GM23338 (cell line): ENCODE data around the gene TMEM11. TPM values are rescaled to one million over a fixed set of nuclear protein-coding genes. Genes with fewer than 3 reads are reported as not detected.

Experiments
- ATAC-seq: fragments of 200-7000 bp; cut with Tn5 transposase; 3 replicates; pipeline ENCODE4 v1.9.1; 2020
- DNase-seq: peaks from one replicate; pipeline ENCODE4 v3.0.0-alpha.2; 2015; ENCODE audit warnings: low spot score
- H2AFZ ChIP-seq: fragments of 200-600 bp; sonication (generic); 2 replicates; pipeline ENCODE4 v1.8.0; 2016; ENCODE audit warnings: antibody characterized with exemption, mild to moderate bottlenecking, moderate library complexity
- H3F3A ChIP-seq: fragments of 200-600 bp; sonication (generic); replicated peaks from 2 replicates; pipeline ENCODE4 v1.8.0; 2017; ENCODE audit warnings: antibody characterized with exemption, mixed run types, low read depth
- H3K27ac ChIP-seq: fragments of 200-600 bp; sonication (generic); 2 replicates; pipeline ENCODE4 v1.6.1; 2016; ENCODE audit warnings: low read depth
- H3K27me3 ChIP-seq: fragments of 200-600 bp; sonication (generic); 2 replicates; pipeline ENCODE4 v1.8.0; 2016; ENCODE audit warnings: mild to moderate bottlenecking, mixed run types, moderate library complexity; ENCODE audit not compliant: insufficient read depth
- H3K36me3 ChIP-seq: fragments of 200-600 bp; sonication (generic); 2 replicates; pipeline ENCODE4 v1.8.0; 2016; ENCODE audit warnings: mild to moderate bottlenecking; ENCODE audit not compliant: insufficient read depth
- H3K4me1 ChIP-seq: fragments of 200-600 bp; sonication (generic); 2 replicates; pipeline ENCODE4 v1.8.0; 2016; ENCODE audit warnings: mild to moderate bottlenecking, moderate library complexity; ENCODE audit not compliant: insufficient read depth
- H3K4me2 ChIP-seq: fragments of 200-600 bp; sonication (generic); 2 replicates; pipeline ENCODE4 v1.7.1; 2017; ENCODE audit warnings: mixed run types
- H3K4me3 ChIP-seq: fragments of 200-600 bp; sonication (generic); 2 replicates; pipeline ENCODE4 v1.6.1; 2016; ENCODE audit warnings: mixed run types
- H3K79me2 ChIP-seq: fragments of 200-600 bp; sonication (generic); replicated peaks from 2 replicates; pipeline ENCODE4 v1.8.0; 2017; ENCODE audit warnings: mild to moderate bottlenecking; ENCODE audit not compliant: insufficient read depth
- H3K9me2 ChIP-seq: fragments of 200-600 bp; sonication (generic); 2 replicates; pipeline ENCODE4 v1.8.0; 2017; ENCODE audit not compliant: insufficient read depth
- H4K20me1 ChIP-seq: fragments of 200-600 bp; sonication (generic); replicated peaks from 2 replicates; pipeline ENCODE4 v1.8.0; 2017; ENCODE audit warnings: mild to moderate bottlenecking; ENCODE audit not compliant: insufficient read depth
- H3K27ac Mint-ChIP-seq: 2 replicates; pipeline ENCODE4 v1.8.0; 2020; ENCODE audit warnings: inconsistent platforms, mild to moderate bottlenecking, moderate library complexity, mixed read lengths
- H3K27me3 Mint-ChIP-seq: 3 replicates; pipeline ENCODE4 v1.8.0; 2022; ENCODE audit warnings: low read depth, mild to moderate bottlenecking, moderate library complexity, mixed read lengths, inconsistent platforms; ENCODE audit not compliant: insufficient read depth, poor library complexity
- H3K36me3 Mint-ChIP-seq: 3 replicates; pipeline ENCODE4 v1.8.0; 2021; ENCODE audit warnings: low read depth, mild to moderate bottlenecking, inconsistent platforms, moderate library complexity, mixed read lengths
- H3K4me1 Mint-ChIP-seq: 3 replicates; pipeline ENCODE4 v1.8.0; 2020; ENCODE audit warnings: mild to moderate bottlenecking, inconsistent platforms, mixed read lengths
- H3K4me3 Mint-ChIP-seq: 3 replicates; pipeline ENCODE4 v1.8.0; 2021; ENCODE audit warnings: moderate library complexity, mild to moderate bottlenecking, inconsistent platforms, mixed read lengths
- H3K9me3 Mint-ChIP-seq: 3 replicates; pipeline ENCODE4 v1.8.0; 2020; ENCODE audit warnings: moderate library complexity, mild to moderate bottlenecking, inconsistent platforms, mixed read lengths
- EZH2 ChIP-seq: fragments of 200-600 bp; sonication (generic); IDR thresholded peaks from one replicate; pipeline ENCODE4 v1.8.0; 2017; ENCODE audit warnings: antibody characterized with exemption, mild to moderate bottlenecking, low read depth; ENCODE audit not compliant: unreplicated experiment
- JUNB ChIP-seq: IDR thresholded peaks from one replicate; pipeline ENCODE4 v1.6.1; 2016; ENCODE audit warnings: antibody characterized with exemption; ENCODE audit not compliant: unreplicated experiment
- POLR2AphosphoS5 ChIP-seq: IDR thresholded peaks from 2 replicates; pipeline ENCODE4 v1.6.1; 2016; ENCODE audit warnings: antibody characterized with exemption, low read depth
- STAT1 ChIP-seq: IDR thresholded peaks from one replicate; pipeline ENCODE4 v1.6.1; 2016; ENCODE audit warnings: antibody characterized with exemption; ENCODE audit not compliant: unreplicated experiment
- ZNF114 ChIP-seq: fragments of 250-450 bp; sonication (Bioruptor Pico); IDR thresholded peaks from 2 replicates; pipeline ENCODE4 v1.5.0; 2020; ENCODE audit warnings: mild to moderate bottlenecking, moderate library complexity
- ZNF331 ChIP-seq: fragments of 250-450 bp; sonication (Bioruptor Pico); IDR thresholded peaks from 2 replicates; pipeline ENCODE4 v1.5.0; 2020; ENCODE audit warnings: low read depth, mild to moderate bottlenecking, moderate library complexity
- polyA plus RNA-seq: library from polyadenylated mRNA; unstranded; fragments of >200 nt; fragmentation: Nextera tagmentation; extraction: Ambion mirVana; gene quantifications from 2 replicates; pipeline ENCODE4 v1.2.1, GENCODE V29; 2016
- total RNA-seq: library from RNA; depleted of rRNA; stranded (reverse); fragments of >200 nt; shearing (Covaris generic); gene quantifications from 2 replicates; pipeline ENCODE4 v1.2.3, GENCODE V29; 2014
- TF ChIP-seq, protein P1 (sequence below): IDR thresholded peaks from 2 replicates; pipeline ENCODE4 v1.6.1; 2016; ENCODE audit warnings: antibody characterized with exemption
- TF ChIP-seq, protein P2 (sequence below): fragments of 250-450 bp; sonication (Bioruptor Pico); IDR thresholded peaks from 2 replicates; pipeline ENCODE4 v1.5.0; 2020; ENCODE audit warnings: mild to moderate bottlenecking, moderate library complexity
- TF ChIP-seq, protein P3 (sequence below): IDR thresholded peaks from one replicate; pipeline ENCODE4 v1.6.1; 2018; ENCODE audit warnings: antibody characterized with exemption; ENCODE audit not compliant: unreplicated experiment

Gene TMEM11
- total and polyA plus RNA-seq, 2 experiments from 2014 or later = 38.5 to 90.2 TPM

DNA sequence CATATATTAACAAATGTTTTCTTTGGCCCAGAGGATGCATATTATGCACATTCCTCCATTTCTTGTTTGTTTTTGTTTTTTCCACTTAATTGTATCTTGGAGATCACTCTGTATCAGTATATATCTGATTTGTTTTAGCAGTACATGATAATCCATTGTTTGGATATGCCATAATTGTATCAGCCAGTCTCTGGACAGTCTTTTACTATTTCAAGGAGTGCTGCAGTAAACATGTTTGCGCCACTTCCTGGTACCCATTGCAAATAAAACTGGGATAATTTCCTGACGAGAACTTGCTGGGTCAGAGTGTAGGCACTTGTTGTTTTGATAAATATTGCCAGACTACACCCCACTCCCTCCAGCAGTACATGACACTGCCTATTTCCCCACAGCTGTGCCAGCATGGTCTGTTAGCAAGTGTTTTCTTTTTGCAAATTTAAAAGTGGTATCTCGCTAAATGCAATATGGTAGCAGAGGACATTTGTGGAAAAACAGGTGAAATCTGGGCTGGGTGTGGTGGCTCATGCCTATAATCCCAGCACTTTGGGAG is 4.9 kb upstream of the TMEM11 start:
- peaks cover 19% of the 10 kb centered on the region for H3K4me1 Mint-ChIP-seq
- H3F3A ChIP-seq = peaks cover 6% of the 10 kb centered on the region
- H3K36me3 ChIP-seq = no peaks in the 10 kb centered on the region
- H3K9me2 ChIP-seq = no peaks in the 10 kb centered on the region
- H4K20me1 ChIP-seq = peaks cover 10% of the 10 kb centered on the region
- no peaks in the 10 kb centered on the region for H3K27me3 ChIP-seq
- no peaks in the 10 kb centered on the region; the same call in 2 of the 3 replicates for H3K9me3 Mint-ChIP-seq
- H3K4me3 ChIP-seq = no peak overlapping the region
- H3K4me1 ChIP-seq = peaks cover 5% of the 10 kb centered on the region
- ATAC-seq (no peak), DNase-seq (no peak)
- TF ChIP-seq POLR2AphosphoS5 (no peak), EZH2 (no peak), STAT1 (no peak), ZNF114 (CRISPR knock-in tag) (no peak), JUNB (no peak), ZNF331 (CRISPR knock-in tag) (no peak)
- TF ChIP-seq, protein P1, sequence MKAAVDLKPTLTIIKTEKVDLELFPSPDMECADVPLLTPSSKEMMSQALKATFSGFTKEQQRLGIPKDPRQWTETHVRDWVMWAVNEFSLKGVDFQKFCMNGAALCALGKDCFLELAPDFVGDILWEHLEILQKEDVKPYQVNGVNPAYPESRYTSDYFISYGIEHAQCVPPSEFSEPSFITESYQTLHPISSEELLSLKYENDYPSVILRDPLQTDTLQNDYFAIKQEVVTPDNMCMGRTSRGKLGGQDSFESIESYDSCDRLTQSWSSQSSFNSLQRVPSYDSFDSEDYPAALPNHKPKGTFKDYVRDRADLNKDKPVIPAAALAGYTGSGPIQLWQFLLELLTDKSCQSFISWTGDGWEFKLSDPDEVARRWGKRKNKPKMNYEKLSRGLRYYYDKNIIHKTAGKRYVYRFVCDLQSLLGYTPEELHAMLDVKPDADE = no peak
- TF ChIP-seq, protein P2, sequence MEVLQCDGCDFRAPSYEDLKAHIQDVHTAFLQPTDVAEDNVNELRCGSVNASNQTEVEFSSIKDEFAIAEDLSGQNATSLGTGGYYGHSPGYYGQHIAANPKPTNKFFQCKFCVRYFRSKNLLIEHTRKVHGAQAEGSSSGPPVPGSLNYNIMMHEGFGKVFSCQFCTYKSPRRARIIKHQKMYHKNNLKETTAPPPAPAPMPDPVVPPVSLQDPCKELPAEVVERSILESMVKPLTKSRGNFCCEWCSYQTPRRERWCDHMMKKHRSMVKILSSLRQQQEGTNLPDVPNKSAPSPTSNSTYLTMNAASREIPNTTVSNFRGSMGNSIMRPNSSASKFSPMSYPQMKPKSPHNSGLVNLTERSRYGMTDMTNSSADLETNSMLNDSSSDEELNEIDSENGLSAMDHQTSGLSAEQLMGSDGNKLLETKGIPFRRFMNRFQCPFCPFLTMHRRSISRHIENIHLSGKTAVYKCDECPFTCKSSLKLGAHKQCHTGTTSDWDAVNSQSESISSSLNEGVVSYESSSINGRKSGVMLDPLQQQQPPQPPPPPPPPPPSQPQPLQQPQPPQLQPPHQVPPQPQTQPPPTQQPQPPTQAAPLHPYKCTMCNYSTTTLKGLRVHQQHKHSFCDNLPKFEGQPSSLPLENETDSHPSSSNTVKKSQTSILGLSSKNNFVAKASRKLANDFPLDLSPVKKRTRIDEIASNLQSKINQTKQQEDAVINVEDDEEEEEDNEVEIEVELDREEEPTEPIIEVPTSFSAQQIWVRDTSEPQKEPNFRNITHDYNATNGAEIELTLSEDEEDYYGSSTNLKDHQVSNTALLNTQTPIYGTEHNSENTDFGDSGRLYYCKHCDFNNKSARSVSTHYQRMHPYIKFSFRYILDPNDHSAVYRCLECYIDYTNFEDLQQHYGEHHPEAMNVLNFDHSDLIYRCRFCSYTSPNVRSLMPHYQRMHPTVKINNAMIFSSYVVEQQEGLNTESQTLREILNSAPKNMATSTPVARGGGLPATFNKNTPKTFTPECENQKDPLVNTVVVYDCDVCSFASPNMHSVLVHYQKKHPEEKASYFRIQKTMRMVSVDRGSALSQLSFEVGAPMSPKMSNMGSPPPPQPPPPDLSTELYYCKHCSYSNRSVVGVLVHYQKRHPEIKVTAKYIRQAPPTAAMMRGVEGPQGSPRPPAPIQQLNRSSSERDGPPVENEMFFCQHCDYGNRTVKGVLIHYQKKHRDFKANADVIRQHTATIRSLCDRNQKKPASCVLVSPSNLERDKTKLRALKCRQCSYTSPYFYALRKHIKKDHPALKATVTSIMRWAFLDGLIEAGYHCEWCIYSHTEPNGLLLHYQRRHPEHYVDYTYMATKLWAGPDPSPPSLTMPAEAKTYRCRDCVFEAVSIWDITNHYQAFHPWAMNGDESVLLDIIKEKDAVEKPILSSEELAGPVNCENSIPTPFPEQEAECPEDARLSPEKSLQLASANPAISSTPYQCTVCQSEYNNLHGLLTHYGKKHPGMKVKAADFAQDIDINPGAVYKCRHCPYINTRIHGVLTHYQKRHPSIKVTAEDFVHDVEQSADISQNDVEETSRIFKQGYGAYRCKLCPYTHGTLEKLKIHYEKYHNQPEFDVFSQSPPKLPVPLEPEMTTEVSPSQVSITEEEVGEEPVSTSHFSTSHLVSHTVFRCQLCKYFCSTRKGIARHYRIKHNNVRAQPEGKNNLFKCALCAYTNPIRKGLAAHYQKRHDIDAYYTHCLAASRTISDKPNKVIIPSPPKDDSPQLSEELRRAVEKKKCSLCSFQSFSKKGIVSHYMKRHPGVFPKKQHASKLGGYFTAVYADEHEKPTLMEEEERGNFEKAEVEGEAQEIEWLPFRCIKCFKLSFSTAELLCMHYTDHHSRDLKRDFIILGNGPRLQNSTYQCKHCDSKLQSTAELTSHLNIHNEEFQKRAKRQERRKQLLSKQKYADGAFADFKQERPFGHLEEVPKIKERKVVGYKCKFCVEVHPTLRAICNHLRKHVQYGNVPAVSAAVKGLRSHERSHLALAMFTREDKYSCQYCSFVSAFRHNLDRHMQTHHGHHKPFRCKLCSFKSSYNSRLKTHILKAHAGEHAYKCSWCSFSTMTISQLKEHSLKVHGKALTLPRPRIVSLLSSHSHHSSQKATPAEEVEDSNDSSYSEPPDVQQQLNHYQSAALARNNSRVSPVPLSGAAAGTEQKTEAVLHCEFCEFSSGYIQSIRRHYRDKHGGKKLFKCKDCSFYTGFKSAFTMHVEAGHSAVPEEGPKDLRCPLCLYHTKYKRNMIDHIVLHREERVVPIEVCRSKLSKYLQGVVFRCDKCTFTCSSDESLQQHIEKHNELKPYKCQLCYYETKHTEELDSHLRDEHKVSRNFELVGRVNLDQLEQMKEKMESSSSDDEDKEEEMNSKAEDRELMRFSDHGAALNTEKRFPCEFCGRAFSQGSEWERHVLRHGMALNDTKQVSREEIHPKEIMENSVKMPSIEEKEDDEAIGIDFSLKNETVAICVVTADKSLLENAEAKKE (CRISPR knock-in tag) = no peak
- TF ChIP-seq, protein P3, sequence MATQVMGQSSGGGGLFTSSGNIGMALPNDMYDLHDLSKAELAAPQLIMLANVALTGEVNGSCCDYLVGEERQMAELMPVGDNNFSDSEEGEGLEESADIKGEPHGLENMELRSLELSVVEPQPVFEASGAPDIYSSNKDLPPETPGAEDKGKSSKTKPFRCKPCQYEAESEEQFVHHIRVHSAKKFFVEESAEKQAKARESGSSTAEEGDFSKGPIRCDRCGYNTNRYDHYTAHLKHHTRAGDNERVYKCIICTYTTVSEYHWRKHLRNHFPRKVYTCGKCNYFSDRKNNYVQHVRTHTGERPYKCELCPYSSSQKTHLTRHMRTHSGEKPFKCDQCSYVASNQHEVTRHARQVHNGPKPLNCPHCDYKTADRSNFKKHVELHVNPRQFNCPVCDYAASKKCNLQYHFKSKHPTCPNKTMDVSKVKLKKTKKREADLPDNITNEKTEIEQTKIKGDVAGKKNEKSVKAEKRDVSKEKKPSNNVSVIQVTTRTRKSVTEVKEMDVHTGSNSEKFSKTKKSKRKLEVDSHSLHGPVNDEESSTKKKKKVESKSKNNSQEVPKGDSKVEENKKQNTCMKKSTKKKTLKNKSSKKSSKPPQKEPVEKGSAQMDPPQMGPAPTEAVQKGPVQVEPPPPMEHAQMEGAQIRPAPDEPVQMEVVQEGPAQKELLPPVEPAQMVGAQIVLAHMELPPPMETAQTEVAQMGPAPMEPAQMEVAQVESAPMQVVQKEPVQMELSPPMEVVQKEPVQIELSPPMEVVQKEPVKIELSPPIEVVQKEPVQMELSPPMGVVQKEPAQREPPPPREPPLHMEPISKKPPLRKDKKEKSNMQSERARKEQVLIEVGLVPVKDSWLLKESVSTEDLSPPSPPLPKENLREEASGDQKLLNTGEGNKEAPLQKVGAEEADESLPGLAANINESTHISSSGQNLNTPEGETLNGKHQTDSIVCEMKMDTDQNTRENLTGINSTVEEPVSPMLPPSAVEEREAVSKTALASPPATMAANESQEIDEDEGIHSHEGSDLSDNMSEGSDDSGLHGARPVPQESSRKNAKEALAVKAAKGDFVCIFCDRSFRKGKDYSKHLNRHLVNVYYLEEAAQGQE = no peak
- H3K79me2 ChIP-seq = peaks cover 12% of the 10 kb centered on the region
- H3K27ac Mint-ChIP-seq = no peak overlapping the region
- H3K4me3 Mint-ChIP-seq = no peak overlapping the region
- H2AFZ ChIP-seq = no peak overlapping the region
- H3K27me3 Mint-ChIP-seq = peaks cover 7% of the 10 kb centered on the region
- peaks cover 10% of the 10 kb centered on the region; the same call in 2 of the 3 replicates for H3K36me3 Mint-ChIP-seq
- no peak overlapping the region for H3K4me2 ChIP-seq
- H3K27ac ChIP-seq = no peak overlapping the region
